Cardiac fibroblast (primary cell): ENCODE data around the gene NAA20.

Source experiments
- DNase-seq, 2 donors: peaks; one replicate each; pipeline versions ENCODE4 v3.0.0 to v3.0.0-alpha.2; 2010; ENCODE audit warnings: low read depth in 2 of 2
- H3K4me3 ChIP-seq, 2 donors: replicated peaks in 1 of 2; 1 replicate in 1 of 2; 2 replicates in 1 of 2; pipeline ENCODE4 v1.5.1; 2011; ENCODE audit warnings: low read depth in 2 of 2, low read length in 2 of 2, mild to moderate bottlenecking in 2 of 2, moderate library complexity in 1 of 2
- TF ChIP-seq, protein P1 (sequence below): IDR thresholded peaks from one replicate; pipeline ENCODE4 v1.5.1; 2011; ENCODE audit warnings: low read depth, mild to moderate bottlenecking, low read length, inconsistent platforms

The NAA20 gene, protein sequence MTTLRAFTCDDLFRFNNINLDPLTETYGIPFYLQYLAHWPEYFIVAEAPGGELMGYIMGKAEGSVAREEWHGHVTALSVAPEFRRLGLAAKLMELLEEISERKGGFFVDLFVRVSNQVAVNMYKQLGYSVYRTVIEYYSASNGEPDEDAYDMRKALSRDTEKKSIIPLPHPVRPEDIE

DNA sequence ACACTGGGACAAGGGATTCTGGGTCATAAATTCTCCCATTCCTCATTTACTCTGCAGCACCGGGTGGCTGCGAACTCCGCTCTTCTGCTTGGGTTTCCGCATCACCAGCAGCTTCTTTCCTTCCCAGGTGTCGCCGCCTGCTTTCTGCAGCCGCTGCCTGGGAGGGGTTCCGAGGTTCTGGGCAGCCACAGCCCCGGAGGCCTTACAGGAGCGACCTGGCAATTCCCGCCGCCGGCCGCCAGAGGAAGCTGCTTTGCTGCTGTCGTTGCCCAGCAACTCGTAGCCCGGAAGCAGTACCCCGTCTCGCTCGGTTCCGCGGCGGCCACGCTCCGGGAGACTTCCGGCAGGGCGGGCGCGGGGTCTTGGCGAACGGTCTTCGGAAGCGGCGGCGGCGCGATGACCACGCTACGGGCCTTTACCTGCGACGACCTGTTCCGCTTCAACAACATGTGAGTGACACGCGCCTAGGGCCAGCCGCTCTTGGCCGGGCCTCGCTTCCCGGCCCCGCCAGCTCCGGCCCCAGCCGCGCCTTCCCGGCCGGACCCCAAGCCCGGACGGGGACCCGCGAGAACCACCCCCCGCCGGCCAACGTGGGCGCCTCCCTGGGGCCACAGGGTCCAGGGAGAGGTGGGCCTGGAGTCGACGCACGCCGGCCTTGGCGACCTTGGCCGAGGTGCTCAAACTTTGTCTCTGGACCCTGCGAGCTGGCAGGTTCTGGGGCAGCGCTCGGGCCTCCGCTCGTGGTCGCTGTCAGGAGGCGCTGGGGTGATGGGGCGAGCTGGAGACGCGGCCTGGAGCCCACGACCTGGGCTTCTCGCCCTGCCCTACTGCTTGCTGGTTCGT lies at the start of gene NAA20:
TSS of gene NAA20 (plus strand) at position 362 of the 843 bp plus-strand sequence. CDS start at position 397, 35 bp downstream.
- H3K4me3 ChIP-seq = peak within 1 kb of the TSS; percentile 87 to 94
- peak; percentile 93 to 94 for DNase-seq
- TF ChIP-seq, protein P1, sequence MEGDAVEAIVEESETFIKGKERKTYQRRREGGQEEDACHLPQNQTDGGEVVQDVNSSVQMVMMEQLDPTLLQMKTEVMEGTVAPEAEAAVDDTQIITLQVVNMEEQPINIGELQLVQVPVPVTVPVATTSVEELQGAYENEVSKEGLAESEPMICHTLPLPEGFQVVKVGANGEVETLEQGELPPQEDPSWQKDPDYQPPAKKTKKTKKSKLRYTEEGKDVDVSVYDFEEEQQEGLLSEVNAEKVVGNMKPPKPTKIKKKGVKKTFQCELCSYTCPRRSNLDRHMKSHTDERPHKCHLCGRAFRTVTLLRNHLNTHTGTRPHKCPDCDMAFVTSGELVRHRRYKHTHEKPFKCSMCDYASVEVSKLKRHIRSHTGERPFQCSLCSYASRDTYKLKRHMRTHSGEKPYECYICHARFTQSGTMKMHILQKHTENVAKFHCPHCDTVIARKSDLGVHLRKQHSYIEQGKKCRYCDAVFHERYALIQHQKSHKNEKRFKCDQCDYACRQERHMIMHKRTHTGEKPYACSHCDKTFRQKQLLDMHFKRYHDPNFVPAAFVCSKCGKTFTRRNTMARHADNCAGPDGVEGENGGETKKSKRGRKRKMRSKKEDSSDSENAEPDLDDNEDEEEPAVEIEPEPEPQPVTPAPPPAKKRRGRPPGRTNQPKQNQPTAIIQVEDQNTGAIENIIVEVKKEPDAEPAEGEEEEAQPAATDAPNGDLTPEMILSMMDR = peak; percentile 82

DNA sequence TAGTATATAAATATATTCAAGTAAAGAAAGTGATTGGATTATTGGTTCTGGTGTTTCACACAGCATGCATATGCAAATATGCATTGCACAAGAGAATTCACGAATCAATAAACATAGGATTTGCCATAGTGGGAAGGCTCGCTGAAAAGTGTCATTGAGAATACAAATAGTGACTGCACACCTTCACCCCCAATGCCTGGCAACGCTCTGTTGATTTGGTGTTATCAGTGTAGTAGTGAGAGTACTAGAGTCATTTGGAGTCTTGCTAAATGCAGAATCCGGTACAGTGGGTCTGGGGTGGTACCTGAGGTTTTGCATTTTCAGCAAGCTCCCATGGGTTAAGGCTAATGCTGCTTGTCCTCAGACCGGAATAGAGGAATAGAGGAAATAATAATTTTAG lies 49.7 kb upstream of the NAA20 start:
- no peak for DNase-seq
- TF ChIP-seq, protein P1 = no peak
- no peak overlapping the region for H3K4me3 ChIP-seq

DNA sequence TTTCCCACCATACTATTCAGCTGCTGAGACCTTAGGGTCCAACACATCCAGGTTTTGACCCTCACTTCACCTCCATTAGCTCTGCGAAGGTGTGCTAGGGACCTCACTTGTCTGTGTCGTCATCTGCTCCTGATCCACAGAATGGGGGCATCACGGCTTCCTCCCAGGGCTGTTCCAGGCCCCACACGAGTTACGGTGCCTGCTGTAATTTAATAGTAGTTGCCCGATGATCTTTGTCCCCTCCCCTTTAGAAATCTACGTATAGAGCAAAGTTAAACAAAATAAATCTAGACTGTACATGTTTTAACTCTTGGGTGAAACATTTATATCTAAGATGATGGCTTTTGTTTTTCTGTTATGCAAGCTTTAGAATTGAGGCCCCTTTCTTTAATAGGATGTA lies 49.1 kb upstream of the NAA20 start:
- H3K4me3 ChIP-seq = no peak overlapping the region
- TF ChIP-seq, protein P1 = no peak
- DNase-seq = no peak

DNA sequence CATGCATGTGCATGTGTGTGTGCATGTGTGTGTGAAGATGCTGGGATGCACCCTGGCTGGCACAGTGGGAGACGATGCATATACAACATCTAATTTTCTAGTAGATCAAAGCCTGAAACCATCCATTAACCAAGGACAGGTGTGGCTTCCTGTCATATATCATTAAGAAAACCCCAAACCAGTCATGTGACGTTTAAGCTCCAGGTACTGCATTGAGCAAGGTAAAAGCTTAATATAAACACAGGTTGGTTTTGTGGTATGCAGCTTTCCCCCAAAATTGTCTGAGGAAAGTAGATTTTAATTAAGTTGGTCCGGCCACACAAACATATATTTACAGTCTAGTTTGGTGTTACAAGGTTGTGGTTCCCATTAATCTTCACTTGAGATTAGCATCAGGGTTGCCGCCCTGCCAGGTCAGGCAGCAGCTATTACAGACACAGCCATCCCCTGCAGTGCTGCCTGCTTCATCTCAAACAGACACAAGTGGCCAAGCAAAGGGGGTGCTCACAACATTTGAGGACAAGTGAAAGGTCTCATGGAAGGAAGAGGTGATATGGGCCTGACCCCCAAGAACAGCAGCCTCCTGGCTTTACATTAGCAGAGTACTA lies 48.6 kb upstream of the NAA20 start:
- TF ChIP-seq, protein P1 = no peak
- DNase-seq = no peak
- H3K4me3 ChIP-seq = no peak overlapping the region

DNA sequence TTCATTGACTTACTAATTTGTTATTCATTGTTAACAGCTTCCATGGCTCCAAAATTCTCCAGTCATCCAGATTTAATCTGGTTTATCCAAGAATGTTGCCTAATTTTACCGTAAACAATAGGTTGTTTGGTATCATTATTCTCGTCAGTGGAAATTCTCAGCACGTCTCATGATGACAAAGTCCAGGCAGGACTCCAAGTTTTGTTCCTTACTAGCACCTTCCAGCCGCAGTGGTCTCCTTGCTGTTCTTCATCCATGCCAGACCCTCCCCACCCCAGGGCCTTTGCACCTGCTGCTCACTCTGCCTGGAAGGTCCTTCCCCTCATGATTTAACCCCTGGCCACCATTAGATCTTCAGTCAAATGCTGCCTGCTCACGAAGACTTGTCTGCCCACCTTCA lies 48.1 kb upstream of the NAA20 start:
- DNase-seq = peak; percentile 56 to 74
- no peak overlapping the region for H3K4me3 ChIP-seq
- TF ChIP-seq, protein P1 = no peak

DNA sequence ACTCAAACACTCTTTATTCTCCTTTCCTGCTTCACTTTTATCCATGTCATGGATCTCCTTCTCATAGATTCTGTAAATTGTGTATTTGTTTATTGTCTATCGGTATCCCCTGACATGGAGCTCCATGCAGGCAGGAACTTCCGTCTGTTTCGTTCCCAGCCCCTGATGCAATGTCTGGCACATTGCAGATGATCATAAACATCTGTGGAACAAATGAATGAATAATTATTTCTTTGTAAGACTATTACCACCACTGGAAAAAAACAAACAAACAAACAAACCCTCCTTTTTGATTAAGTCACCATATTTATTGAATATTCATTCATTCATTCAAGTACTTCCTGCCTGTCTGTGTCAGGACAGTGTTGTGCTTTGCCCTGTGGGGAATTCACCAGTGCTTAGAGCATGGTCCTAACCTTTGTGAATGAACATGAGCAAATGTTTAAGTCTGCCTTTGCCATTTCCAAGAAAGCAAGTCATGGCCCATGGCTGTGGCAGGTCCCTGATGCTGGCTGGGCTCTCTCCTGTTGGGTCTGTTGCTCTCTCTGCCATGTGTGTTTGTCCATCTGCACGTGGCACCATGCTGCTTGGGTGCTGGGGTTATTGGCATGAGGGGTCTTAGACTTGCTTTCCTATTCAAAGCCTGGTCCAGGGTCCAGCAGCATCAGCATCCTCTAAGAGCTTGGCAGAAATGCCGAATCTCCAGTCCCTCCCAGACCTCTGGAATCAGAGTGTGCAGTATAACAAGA lies 47.5 kb upstream of the NAA20 start:
- TF ChIP-seq, protein P1 = no peak
- H3K4me3 ChIP-seq = no peak overlapping the region
- peak in 1 of 2 donors; percentile 29 for DNase-seq
